ENCODE measurements around the gene P2RY11. TPM values are rescaled to one million over a fixed set of nuclear protein-coding genes. Genes with fewer than 3 reads are reported as not detected.

The P2RY11 gene
- total RNA-seq, 1 experiment from 2014 or later: 60.6 TPM

DNA sequence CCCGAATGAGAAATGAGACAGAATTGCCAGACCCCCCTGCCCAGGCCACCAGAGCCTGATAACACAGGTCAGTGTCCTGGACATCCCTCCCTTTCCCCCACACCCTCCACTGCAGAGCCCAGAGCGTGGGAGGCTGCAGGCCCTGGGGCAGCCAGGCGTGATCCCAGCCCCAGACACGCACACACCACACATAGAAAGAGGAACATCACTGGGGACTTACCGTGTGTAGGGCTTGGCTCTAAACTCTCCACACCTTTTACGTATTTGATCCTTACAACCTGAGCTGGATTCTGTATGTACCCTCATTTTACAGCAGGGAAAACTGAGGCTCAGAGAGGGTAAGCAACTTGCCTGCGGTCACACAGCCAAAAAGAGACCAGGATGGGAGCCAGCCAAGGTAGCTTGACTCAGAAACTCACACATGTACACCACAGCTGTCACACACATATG lies 8.7 kb upstream of the P2RY11 start:
- peaks cover 22% of the 10 kb centered on the region for H3K27me3 Mint-ChIP-seq (ENCODE audit: low read depth)
- no CpG with 5 or more reads among the region's 7 CpGs for WGBS (ENCODE audit: extremely low coverage, insufficient read length, low lambda C conversion rate)
- H3K4me1 ChIP-seq (ENCODE audit: insufficient read depth, low read length): no peaks in the 10 kb centered on the region; the same call in 1 of the 2 replicates
- no peak for DNase-seq
- no peak overlapping the region for H3K27ac ChIP-seq (ENCODE audit: insufficient read length, low read depth, low read length)
- H3K4me1 Mint-ChIP-seq: peaks cover 8 to 19% of the 10 kb centered on the region in 2 experiments
- no peak overlapping the region for H3K56ac ChIP-seq (ENCODE audit: insufficient read length, low read depth, low read length)
- H3K79me1 ChIP-seq (ENCODE audit: insufficient read depth, low read depth, low read length, poor library complexity, severe bottlenecking): no peaks in the 10 kb centered on the region
- H3T11ph ChIP-seq (ENCODE audit: low read length): no peak overlapping the region
- H3K9me3 ChIP-seq (ENCODE audit: control insufficient read depth, low read depth, low read length): no peaks in the 10 kb centered on the region
- H2BK20ac ChIP-seq (ENCODE audit: low read depth, low read length, poor library complexity, severe bottlenecking): no peak overlapping the region
- H4K20me1 ChIP-seq (ENCODE audit: control insufficient read depth, insufficient read depth, insufficient read length): no peaks in the 10 kb centered on the region
- H2AFZ ChIP-seq (ENCODE audit: low read length): no peak overlapping the region
- peaks cover 7% of the 10 kb centered on the region for H3K23me2 ChIP-seq (ENCODE audit: insufficient read length, low read depth, low read length, poor library complexity, severe bottlenecking)
- no peak overlapping the region for H3K4me3 Mint-ChIP-seq
- no peak overlapping the region for H3K4ac ChIP-seq (ENCODE audit: low read depth, low read length)
- H3K79me2 ChIP-seq (ENCODE audit: insufficient read depth, low read length): peaks cover 7% of the 10 kb centered on the region; the same call in 1 of the 2 replicates
- no peak overlapping the region for H2BK5ac ChIP-seq (ENCODE audit: insufficient read length, low read length)
- H3K4me2 ChIP-seq (ENCODE audit: insufficient read depth, insufficient read length, low read length): no peak overlapping the region
- no peak overlapping the region for H4K8ac ChIP-seq (replicated peaks; ENCODE audit: insufficient read length, low read depth, low read length)
- no peak overlapping the region for H4K91ac ChIP-seq (ENCODE audit: insufficient read length, low read depth, low read length)
- H3K14ac ChIP-seq (ENCODE audit: insufficient read depth, low read length): no peak overlapping the region
- H2BK120ac ChIP-seq (ENCODE audit: low read depth, low read length, poor library complexity, severe bottlenecking): no peak overlapping the region
- H2BK12ac ChIP-seq (ENCODE audit: insufficient read length, low read depth, low read length): no peak overlapping the region
- H3K9me3 Mint-ChIP-seq: no peaks in the 10 kb centered on the region; a peak in 2 of 5 replicates
- no peak overlapping the region for H3K23ac ChIP-seq (ENCODE audit: insufficient read length, low read depth, low read length)
- no peak overlapping the region for H2BK15ac ChIP-seq (ENCODE audit: low read depth, low read length)
- no peak overlapping the region for H4K5ac ChIP-seq (ENCODE audit: insufficient read length, low read depth, low read length)
- H3K27ac Mint-ChIP-seq: no peak overlapping the region
- no peak overlapping the region for H2AK5ac ChIP-seq (ENCODE audit: insufficient read length, low read length)
- no peak overlapping the region for H3K9ac ChIP-seq (ENCODE audit: extremely low read depth, insufficient read length, low read length)
- peaks cover 11 to 13% (median 12%) of the 10 kb centered on the region in 3 experiments for H3K36me3 Mint-ChIP-seq (ENCODE audit: insufficient read depth in 1 of 3, low read depth in 3 of 3)
- TF ChIP-seq, protein P1, sequence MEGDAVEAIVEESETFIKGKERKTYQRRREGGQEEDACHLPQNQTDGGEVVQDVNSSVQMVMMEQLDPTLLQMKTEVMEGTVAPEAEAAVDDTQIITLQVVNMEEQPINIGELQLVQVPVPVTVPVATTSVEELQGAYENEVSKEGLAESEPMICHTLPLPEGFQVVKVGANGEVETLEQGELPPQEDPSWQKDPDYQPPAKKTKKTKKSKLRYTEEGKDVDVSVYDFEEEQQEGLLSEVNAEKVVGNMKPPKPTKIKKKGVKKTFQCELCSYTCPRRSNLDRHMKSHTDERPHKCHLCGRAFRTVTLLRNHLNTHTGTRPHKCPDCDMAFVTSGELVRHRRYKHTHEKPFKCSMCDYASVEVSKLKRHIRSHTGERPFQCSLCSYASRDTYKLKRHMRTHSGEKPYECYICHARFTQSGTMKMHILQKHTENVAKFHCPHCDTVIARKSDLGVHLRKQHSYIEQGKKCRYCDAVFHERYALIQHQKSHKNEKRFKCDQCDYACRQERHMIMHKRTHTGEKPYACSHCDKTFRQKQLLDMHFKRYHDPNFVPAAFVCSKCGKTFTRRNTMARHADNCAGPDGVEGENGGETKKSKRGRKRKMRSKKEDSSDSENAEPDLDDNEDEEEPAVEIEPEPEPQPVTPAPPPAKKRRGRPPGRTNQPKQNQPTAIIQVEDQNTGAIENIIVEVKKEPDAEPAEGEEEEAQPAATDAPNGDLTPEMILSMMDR (conservative IDR thresholded peaks at IDR 0.05): no peak
- no peaks in the 10 kb centered on the region for H3K27me3 ChIP-seq (ENCODE audit: insufficient read depth, low read length)
- H3K18ac ChIP-seq (ENCODE audit: insufficient read length, low read depth, low read length): no peak overlapping the region
